Measurements from ENCODE around the gene SLC16A3.

GRCh38 chr17:82232876-82233785 is 4.3 kb downstream of the SLC16A3 start:
- TF ChIP-seq CTCF (IDR thresholded peaks at IDR 0.05): no peak
- TF ChIP-seq POLR2A (IDR thresholded peaks at IDR 0.05): no peak

All from adrenal gland (tissue), 5 donors.